IPS-11a (cell line): ENCODE measurements around the gene LGALSL.
A peak's percentile ranks its signal among the peaks of the same experiment; 100 is the strongest.

Experiments
- H3K4me3 ChIP-seq: one replicate; pipeline ENCODE4 v1.5.1; 2013; ENCODE audit warnings: low read depth, low read length, control low read depth

LGALSL gene

DNA sequence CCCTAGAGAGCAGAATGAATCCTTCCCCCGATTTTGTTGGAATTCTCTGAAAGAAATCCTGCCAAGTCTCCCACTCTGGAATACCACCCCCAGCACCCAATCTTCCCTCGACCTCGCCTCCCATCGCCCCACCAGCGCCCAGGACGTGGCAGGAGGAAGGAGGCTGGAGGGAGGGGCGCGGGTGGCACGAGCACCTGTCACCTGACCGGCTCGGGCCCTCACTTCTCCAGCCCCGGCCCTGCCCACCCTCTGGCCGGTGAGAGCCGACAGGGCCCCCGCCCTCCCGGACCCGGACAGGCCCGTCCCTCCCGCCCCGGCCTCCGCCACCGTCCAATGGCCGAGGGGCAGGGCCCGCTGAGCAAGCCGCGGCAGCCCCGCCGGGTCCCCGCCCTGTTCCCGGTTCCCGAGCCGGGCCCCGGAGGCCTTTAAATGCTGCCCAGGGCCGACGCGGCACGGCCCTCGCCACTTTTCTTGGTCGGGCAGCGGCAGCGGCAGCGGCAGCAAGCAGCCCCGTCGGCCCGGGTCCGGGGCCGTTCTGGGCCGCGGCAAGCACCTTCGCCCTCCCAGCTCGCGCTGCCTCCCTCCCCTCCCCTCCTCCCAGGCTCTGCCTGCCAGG lies at the start of gene LGALSL:
Gene LGALSL, plus strand, starts transcription at position 393 of the 616 bp plus-strand sequence. CDS start 384 bp downstream, outside the sequence.
- peak within 1 kb of the TSS; percentile 67 for H3K4me3 ChIP-seq

DNA sequence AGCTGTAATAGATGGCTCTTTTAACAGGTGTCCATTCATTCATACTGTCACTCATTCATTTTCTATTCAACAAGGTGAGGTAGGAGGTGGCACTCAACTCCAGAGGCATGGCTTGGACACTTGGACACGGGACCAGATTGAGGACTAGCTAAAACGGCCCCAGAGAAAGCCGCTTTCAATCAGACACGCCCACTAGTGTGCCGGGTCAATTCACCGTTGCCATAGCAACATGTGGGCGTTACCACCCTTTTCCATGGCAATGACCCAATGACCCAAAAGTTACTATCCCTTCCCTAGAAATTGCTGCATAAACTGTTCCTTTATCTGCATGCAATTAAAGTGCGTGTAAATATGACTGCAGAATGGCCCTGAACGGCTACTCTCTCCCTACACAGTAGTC lies 49.2 kb upstream of the LGALSL start:
- H3K4me3 ChIP-seq = no peak overlapping the region

DNA sequence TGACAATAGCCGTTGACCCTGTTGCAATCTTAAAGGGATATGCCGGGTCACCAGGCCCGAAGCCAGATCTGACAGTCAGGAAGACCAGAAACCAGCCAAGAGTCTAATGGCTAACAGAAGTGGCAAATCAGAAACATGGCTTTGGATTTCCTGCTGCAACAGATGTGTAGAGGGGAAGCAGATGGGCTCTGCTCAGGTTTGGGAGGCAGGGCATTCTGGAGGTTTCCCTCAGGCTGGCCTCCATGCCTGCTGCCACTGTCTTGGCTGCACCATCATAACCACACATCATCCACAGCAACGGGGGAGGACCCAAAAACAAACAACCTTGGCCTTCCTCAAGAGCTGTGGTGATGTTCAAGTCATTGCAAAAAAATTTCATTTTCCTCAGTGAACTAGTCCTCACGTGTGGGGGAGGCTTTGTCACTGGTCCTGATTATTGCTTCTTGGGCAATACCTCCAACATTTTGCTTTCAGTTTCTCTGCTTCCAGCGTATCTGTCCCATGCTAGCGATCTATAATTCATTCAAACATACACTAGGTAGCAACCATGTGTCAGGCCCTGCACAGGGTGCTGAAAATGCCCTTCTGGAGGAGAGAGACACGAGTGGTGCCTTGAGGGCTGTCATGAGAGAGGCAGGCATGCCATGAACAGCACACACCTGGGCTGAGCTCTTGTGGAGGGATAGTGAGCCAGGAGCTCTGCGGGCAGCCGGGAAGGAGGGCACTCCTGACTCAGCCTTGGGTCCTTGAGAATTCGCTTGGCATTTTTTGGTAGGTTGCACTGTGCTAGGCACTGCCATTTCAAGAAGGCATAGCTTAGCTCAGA lies 48.2 kb upstream of the LGALSL start:
- H3K4me3 ChIP-seq = no peak overlapping the region

DNA sequence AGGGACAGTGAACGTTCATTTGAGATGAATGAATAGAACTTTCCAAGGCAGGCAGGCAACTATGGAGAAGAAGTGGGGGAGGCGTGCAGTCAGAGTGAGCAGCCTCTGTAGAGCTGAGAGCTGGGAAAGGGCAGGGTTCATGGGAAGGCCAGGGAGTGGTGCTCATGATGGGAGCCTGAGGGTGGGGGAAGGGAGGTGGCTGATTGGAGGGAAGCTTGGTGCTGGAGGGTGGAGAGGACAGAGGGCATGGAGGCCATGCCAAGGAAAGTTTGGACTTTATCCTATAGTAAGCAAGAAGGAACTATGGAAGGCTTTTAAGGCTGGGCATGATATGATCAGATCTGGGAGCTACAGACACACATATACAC lies 47.6 kb upstream of the LGALSL start:
- no peak overlapping the region for H3K4me3 ChIP-seq

DNA sequence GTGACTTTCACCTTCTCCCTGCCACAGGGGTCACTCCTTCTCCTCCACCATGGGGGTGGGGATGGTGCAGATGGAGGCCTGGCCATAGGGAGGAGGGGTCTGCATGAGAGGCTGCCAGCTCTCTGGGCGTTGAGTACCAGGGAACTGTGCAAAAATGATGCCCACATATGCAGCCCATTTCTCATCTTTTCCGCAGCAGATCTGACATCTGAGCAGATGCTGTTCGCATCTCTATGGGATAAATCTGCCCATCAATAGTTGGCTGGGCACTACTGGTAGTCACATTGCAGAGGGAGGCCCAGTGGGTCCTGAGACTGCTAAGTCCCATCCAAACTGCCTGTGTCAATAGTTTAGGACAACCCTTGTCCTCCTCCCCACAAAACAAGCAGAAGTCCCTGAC lies 45.9 kb upstream of the LGALSL start:
- no peak overlapping the region for H3K4me3 ChIP-seq

DNA sequence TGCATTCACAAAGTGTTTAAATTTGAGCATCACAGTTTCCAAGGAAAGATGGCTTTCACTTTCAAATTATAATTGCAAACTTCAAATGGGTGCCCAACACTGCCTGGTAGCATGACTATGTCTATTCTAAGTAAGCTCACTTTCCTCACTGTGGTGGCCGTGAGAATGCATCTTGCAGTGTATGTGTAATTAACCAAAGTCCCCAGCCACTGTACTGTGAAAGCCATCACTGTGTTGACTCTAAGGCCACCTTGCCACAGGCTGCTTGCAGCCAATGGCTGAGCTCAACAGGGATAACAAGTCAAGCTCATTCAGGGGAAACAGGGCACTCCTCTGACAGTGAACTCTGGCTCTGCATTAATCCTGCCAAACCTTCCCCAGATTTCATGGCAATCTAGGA lies 43.3 kb upstream of the LGALSL start:
- no peak overlapping the region for H3K4me3 ChIP-seq

DNA sequence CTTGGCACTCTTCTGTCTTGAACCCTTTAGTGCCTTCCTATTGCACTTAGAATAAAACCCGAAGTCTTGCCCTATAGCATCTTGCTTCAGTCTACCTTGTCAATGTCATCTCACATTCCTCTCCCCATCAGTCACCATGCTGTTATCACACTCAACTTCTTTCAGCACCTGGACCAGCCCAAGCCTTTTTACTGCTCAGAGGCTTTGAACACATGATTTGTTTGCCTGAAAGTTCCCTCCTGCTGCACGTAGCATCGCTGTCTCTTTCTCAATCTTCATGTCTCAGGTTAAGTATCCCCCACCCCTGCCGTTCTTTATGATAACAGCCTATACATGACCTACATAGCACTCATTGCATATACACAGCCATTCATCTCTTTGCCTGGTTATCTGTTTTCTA lies 41.3 kb upstream of the LGALSL start:
- H3K4me3 ChIP-seq = no peak overlapping the region

DNA sequence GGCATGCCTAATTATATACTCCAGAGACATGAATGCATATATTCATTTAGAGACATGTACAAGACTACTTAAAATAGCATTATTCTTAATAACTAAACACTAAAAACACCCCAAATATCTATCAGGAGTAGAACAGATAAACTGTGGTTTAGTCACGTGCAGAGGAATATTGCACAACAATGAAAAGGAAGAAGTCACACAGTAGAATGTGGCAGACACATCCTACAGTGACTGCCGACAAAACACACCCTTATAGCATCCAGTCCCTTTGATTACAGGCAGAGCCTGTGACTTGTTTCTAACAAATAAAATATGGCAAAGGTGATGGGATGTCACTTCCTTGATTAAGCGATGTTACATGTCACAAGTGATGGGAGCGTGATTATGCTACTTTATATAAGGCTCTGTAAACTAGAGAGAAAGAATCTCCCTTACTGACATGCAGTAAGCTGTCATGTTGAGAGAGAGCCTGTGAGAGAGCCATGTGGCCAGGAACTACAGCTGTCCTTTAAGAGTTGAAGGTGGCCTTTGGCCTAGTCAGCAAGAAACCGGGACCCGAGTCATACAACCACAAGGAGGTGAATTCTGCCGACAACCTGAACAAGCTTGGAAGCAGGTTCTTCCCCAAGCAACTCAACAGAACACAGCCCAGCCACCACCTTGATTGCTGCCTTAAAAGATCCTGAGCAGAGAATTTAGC lies 39.1 kb upstream of the LGALSL start:
- no peak overlapping the region for H3K4me3 ChIP-seq

DNA sequence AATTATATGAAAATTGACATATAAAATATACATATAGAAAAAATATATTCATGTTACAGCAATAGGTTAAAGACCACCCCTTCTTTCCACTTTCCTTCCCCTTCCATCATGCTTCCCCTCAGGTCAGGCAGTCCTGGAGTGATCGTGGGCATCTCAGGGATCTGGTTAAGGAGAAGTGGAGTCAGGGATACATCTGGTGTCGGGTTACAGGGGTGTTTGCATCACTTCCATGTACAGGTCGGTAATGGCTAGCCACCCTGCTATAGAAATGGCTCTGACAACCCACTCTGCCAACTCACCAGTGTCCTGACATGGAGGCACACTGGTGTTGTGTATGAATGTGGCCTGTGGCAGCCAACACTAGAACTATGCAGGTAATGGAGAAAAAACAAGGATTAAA lies 36.3 kb upstream of the LGALSL start:
- no peak overlapping the region for H3K4me3 ChIP-seq

DNA sequence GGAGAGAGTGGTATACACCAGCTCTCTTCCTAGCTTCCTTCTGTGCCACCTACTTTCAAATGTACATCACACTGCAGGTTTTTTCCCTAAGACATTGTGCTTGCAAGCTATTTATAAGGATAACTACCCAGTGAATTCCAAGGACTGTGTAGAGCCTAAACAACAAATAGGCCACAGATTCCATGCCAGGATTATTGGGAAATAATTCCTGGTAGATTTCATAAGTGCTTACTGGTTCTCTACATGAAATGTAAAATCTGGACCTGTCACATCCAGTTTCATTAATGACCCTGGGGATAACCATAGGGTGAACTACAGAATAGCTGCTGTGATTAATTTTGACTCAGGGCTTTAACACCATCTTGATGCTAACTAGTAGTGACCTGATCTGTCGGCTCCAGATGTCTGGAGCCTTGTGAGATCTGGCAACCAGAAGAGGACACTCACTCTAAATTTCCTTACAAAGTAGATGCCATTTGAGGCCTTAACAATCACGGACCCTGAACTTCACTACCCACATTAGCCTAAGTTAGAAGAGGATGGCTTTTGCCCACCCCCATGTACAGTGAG lies 34.3 kb upstream of the LGALSL start:
- no peak overlapping the region for H3K4me3 ChIP-seq

DNA sequence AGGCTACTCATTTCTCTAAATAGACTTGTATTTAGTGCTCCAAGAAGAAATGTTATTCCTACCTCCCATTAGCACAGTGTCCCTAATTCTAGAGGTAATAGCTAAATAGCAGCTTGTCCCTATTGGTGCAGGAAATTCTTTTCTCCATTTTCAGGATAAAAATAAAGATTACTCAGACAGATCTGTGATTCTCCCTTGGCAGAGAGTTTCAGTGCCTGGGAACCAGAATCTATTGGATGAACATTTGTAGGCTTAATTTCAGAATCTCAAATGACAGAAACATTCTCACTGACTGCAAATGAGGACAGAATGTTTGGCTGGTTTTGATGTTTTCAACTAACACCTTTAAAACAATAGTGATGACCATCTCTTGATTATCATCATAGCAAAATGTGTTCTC lies 33.3 kb upstream of the LGALSL start:
- no peak overlapping the region for H3K4me3 ChIP-seq

DNA sequence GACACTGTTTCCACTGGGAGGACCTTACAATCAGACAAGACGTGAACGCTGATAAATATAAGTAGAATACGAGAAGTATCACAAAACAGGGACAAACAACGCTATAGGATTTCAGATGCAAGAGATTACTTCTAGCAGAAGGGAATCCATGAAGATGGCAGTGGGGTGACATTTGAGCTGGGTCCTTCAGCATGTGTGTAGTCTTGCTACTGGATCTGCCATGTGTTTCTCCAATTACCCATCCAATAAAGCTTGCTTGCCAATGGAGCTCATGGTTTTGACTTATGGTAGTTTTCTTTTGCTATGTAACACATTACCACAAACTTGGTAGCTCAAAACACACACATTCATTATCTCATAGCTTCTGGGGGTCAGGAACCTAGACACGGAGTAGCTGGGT lies 32.8 kb upstream of the LGALSL start:
- H3K4me3 ChIP-seq = no peak overlapping the region

DNA sequence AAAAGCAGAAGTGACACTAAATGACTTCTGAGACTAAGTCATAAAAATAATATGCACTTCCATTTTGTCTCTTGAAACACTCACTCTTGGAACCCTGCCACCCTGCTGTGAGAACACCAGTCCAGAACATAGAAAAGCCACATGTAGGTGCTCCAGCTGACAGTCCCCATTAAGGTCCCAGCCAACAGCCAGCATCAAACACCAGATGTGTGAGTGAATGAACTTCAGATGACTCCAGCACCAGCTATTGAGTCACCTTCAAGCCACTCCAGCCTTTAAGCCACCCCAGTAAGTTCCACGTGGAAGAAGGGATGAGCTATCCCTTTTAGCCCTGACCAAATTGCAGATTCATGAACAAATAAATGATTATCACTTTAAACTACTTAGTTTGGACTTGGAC lies 31.5 kb upstream of the LGALSL start:
- H3K4me3 ChIP-seq = no peak overlapping the region

DNA sequence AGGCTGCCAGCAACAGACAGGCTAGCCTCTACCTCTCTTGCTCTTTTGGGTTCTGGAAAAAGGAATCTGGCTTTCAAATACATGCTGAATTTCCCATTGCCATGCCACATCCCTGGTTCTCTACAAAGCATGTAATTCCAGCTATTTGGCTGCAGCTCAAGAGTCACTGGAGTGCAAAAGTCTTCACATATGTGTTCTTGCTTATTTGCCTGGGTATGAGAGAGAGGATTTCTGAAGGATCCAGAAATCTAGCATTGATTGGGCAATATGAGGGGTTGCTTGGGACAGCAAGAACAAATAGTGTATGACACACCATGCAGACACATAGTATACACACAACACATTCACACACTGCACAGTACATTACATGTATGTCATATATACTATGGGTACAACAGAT lies 30.7 kb upstream of the LGALSL start:
- H3K4me3 ChIP-seq = no peak overlapping the region

DNA sequence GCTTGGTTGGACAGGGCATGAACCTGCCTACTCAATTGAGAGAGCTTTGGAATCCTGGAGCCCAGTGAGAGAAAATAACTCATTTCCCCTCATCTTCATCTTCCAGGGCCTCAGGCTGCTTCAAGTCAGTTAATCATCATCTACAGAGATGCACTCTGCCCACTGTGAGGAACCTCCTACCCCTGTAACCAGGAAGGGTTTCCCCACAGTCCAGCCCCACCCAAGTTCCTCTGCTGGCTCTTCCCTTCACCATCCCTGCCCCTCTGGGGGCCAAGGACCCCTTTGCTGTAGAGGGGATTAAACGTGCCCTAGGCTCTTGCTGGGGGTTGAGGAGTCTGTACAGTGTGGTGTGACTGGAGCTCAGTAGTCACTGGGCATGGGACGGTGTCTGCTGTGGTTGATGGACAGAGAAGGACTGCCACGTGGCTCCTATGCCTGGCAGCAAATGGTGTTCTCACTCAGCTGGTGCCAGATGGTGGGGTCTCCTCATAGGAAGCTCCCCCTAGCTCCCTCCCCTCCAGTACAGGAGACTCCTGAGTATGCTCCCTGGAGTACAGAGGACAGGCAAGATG lies 29.5 kb upstream of the LGALSL start:
- H3K4me3 ChIP-seq = no peak overlapping the region

DNA sequence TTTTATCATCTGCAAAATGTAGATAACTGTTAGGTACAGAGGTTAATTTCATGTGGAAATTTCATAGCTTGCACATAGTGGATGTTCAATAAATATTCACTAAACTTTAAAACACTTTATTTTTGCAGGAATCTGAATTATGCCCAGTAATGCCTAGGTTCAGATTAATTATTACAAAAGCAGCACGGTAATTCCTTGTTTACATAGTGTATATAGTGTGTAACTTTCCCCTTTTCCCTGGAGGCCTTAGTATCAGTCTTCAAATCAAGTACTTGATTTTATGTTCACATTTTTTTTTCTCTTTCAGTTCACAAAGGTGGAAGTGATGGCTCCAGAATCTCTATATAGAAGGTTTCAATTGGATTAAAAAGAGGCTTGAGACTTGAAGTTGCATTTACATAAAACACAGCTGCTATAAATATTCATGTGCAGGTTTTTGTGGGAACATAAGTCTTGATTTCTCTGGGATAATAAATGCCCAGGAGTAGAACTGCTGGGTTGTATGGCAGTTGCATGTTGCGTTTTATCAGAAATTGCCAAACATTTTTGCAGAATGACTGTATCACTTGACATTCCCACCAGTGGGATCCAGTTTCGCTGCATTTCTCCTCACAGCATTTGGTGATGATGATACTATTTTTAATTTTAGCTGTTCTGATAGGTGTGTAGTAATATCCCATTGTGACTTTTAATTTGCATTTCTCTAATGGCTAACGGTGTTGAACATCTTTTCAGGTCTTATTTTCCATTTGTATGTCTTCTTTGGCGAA lies 27.6 kb upstream of the LGALSL start:
- H3K4me3 ChIP-seq = no peak overlapping the region

DNA sequence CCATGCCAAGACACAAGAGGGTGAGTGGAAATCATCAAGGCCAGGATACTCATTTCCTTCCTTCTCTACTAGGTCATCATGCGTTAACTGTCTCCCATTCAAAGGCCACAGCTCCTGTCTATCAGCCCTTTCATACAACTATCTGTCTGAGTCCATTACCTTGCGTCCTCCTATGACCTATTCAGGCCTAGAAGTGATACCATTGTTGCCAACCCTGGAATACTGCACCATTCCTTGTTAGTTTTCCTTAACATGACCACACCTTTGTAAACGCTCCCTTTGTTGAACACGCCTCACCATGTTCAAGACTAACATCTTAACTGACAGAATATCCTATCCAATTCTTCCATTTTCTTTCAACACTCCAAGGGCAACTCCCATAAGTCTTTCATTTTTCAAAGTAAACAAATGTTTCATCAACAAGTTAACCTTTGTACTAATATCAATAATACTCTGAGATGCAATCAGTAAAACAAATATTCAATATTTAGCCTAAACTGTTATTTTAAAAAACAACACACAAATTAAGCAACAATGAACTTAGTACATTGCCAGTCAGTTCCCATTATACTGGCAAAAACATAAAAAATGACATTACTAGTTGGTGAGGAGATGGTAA lies 19.8 kb upstream of the LGALSL start:
- no peak overlapping the region for H3K4me3 ChIP-seq

DNA sequence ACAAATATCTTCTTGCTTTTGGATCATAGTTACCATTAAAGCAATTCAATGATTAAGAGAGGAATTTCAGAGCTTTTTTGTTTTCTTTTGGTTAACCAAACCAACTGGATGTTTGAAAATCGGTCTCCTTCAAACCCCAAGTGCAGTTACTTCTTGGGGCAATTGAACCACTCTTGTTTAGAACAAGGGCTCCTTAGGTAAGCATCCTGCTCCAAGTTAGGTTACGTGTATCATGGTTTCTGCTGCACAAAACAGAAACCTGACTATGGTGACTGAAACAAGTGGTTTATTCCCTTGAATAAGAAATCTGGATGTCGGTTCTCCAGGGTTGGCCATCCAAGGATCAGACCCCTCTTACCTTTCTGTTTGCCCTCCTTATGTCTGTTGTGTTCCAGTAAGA lies 16.1 kb upstream of the LGALSL start:
- H3K4me3 ChIP-seq = no peak overlapping the region

DNA sequence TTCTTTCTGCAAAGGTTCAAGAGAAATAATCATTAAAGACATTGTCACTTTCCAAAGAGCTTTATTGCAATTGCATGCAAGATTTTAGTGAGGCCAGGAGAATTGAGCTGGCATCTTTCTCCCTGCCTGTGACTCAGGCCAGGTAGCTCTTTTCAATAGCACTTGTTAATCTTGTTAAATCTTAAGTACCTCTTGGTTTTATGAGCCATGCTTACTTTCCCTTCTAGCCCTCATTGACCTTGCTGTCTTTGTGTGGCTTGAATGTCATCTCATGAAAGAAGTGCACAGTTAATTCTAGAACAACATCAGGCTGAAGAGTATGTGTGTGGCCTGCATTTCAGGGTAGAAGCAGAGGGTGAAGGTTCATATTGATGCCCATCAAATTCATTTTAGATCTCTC lies 14.8 kb upstream of the LGALSL start:
- no peak overlapping the region for H3K4me3 ChIP-seq

DNA sequence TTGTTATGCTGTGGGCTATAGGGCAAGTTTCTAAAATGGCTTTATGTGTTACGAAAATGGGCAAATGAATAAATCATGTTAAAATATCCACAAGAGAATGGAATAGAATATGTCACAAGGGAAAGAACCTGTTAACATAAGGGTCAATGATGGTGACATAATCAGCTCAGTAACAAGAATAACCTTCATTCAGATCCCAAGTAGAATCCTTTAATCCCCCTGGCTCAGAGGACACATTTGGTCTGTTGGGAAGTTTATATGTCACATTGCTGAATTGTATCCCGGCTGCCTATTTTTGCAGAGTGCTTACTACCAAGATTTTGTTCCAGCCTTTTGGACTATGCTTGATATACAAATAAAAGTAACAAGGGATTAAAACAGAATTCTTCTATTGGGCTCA lies 13.1 kb upstream of the LGALSL start:
- H3K4me3 ChIP-seq = no peak overlapping the region
